T follicular helper cell (primary cell): ENCODE data around the gene FAM209A.
"Not testable (repeated sequence)": the region's sequence is repeated elsewhere in the genome, so short reads cannot be mapped to it uniquely, and the experiment has no call there.

Experiments used
- DNase-seq: peaks from one replicate; pipeline ENCODE4 v3.0.0-alpha.2; 2020; ENCODE audit warnings: low read depth
- total RNA-seq, 2 experiments: gene quantifications; one replicate each; lab custom pipeline; 2026; lab: John Stamatoyannopoulos, UW

Gene FAM209A, protein sequence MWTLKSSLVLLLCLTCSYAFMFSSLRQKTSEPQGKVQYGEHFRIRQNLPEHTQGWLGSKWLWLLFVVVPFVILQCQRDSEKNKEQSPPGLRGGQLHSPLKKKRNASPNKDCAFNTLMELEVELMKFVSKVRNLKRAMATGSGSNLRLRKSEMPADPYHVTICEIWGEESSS
- 0.35 to 1.8 reads per million in 2 experiments for total RNA-seq

DNA sequence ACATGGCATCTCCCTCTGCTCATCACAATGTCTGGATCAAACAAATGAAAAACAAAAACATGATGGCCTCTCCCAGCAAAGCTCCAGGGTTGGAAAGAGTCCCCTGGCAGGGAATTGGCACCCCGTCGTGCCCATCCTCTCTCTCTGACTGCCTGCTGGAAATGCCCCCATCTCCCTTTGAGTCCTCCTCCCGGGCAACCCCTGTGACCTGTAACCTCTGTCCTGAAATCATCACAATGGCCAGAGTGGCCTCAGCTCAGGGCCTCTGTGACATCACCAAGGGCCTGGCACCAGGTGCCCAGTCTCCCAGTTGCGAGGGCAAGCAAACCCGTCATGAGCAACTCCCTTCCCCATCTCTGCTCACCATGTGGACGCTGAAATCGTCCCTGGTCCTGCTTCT is at the start of gene FAM209A:
TSS of gene FAM209A (plus strand) at position 301 of the 400 bp plus-strand sequence. CDS start at position 366, 65 bp downstream.
- DNase-seq, result not testable (repeated sequence)

DNA sequence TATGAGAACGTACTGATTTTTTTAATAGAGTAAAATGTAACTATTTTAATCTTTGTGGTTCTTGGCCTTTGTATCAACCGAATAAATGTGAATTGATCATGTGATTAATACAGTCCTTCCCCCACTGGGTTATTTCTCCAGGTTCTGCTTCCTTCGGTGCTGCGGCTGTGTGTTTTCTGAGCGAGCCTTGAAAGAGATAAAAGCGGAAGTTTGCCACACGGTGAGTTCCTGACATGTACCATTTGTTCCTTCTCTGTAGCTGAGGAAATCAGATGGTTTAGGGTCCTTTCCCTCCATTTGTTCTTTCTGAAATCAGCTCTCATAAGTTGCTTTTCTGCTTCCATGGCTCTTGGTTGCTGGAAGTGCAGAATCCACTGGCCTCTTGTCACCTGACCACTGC is 40.6 kb upstream of the FAM209A start:
- no peak for DNase-seq

DNA sequence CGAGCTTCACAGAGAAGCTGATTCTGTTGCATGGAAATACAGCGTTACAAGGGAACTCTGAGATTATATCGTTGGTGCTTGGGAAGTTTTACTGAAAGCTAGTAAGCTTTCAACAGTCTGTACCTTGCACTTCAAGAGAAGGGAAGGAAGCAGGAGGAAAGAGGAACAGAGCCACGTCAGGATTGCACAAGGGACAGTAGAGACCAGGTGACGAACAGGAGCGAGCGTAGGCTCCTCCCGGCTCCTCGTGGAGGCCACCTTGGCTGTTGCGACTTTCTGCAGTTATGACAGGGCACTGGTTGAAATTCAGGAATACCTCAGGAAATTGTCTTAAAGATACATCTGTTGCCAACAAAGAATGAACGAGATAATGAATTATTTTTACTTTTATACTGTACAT is 37.3 kb upstream of the FAM209A start:
- no peak for DNase-seq

DNA sequence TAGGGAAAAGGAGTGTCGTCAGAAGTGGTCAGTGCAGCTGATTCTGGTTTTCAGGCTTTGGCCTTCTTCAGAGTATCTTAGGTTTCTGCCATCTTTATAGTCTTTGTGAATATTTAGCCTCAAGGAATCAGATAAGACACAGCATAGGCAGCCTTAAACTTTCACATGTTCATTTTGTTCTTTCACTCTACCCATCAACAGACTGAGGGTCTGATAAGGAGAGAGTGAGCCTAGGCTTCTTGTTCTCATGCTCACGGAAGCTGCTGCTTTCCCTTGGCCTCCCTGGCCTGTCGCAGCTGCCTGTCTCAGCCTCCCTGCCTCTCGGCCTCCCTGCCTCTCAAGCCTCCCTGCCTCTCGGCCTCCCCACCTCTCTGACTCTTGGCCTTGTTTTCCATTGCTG is 36.0 kb upstream of the FAM209A start:
- no peak for DNase-seq

DNA sequence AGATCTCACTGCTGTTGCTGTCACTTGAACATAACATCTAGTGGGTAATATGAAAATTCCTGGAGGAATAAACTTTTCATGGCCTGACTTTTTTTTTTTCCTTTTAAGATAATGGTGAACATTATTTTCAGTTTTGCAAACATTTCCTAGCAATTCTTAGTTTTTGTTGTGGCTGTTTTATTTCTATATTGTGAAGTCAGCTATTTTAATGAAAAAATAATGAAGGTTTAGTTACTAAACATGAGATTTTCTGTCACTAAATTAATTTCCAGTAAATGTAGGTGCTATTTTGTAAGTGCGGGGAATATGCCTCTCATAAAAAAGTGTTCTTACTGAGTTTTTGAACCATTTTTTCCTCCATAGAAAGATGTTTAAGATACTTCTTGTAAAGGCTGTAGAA is 23.4 kb upstream of the FAM209A start:
- DNase-seq, result no peak

DNA sequence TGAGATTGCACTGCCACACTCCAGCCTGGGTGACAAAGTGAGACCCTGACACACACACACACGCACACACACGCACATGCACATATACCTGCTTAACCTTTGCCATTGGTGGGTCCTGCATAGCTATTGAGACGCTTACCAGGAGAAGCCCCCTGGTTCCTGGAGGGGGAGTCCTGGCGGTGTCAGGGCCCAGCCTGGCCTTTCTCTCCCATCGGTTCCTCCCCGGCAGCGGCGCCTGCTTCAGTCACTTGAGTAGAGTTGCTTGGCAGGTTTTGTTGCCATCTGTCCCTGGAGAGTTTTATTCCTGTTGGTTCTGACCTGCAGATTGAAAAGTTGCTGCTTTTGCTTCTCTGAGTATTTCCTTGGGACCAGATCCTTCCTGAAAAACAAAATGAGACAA is 20.6 kb upstream of the FAM209A start:
- no peak for DNase-seq

DNA sequence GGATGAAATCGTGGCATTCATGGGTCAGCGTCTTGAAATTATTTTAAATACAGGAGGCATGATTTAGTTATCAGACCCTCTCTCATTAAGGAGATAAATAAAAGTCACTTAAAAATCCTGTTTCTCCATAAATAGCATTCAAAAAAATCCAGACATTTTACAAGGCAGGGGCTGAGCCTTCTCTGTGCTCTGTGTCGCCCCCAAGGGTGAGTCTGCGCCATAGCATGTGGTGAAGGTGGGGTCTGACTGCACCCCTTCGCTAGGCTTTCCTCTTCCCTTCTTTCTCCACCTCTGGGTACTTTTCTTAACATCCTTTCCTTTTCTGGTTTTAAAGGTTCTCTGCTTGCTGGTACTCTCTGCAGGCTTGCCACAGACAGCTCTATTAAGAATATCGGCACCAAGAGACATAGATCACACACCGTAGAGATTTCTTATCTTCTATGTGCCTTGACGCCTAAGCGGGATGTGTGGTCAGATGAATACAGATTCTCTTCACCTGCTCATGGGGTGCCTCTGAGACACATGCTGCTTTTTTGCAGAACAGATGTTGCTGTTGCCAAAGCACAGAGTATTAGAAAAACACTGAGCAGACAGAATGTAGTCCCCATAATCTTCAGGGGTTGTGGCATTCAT is 20.1 kb upstream of the FAM209A start:
- DNase-seq, result no peak

DNA sequence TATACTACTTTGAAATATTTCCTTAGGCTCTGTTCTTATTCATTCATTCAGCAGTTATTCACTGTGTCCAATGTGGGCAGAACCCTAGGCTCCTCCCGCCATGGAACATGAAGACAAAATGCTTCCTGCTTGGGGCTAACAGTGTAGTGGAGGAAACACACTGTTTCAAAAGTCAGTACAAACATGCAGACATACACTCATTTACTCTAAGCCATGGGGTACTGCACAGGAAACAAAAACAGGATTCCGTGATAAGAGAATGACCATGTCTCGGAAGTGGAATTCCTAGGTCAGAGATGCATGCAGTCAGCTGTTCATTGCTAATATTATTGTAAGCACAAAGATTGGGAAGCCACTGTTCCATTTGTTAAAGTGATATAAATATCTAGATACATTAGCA is 18.4 kb upstream of the FAM209A start:
- DNase-seq, result no peak

DNA sequence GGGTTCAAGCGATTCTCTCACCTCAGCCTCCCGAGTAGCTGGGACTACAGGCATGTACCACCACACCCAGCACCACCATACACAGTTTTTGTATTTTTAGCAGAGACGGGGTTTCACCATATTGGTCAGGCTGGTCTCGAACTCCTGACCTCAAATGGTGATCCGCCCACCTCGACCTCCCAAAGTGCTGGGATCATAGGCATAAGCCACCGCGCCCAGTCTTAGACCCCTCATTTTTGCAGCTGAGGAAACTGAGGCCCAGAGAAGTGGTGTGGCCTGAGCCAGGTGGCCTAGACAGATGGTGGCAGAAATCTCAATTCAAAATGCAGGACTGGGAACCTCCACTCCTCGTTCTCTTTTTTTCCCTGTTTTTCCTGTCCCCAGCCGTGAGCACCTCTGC is 12.6 kb upstream of the FAM209A start:
- no peak for DNase-seq

DNA sequence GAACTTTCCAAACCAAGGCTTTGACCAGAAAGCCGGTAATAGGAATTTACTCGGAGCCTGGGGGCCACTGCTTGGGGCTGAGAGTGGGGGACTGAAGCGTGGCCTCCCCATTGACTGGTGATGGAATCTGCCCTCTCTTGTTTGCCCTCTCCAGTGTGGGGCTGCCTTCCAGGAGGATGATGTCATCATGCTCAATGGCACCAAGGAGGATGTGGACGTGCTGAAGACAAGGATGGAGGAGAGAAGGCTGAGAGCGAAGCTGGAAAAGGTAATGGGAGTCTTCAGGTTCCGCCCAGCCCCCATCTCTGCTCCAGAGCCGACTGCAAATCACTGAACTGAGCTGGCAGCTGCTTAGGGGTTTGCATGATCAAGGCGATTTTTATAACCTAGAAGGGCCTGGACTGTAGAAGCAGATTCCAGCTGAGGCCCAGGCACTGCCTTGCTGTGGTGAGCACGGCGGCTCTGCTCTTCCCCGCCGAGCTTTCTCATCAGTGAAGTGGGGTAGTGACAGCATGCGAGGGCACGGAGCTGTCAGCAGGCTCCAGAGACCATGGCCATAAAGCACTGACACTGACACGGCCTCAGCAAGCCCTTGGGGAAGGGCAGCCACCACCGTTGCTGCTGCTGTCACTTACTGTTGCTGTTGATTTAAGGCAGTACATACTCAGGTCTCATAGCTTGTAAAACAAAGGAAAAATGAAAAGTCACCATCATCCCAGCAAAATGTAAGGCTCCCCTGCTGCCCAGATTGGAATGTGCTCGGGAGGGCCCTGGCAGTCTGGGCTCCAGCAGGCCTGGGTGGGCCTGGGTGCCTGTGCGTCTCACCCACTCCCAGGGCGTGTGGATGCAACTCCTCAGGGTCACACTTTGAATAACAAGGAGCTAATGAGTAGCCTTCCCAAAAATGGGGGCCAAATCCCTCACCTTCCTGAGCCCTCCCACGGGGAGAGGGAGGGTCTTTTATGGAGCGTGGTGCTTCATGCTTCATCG is 11.1 kb upstream of the FAM209A start:
- no peak for DNase-seq

DNA sequence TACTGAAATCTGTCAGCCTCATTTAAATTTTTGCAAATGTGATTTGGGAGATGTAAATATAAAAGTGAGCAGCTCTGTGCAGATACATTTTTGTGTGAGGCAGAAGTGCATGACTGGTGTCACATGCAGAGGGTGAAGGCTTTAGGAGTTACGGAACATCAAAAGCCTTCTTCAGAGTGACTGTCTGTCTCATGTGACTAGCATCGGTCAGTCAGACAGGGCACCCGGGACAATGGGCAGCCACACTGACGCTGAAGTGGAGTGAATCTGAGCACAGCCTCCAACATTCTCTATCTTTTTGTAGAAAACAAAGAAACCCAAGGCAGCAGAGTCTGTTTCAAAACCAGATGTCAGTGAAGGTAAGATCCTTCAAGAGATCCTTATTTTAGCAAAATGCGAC is 7.9 kb upstream of the FAM209A start:
- DNase-seq, result no peak

DNA sequence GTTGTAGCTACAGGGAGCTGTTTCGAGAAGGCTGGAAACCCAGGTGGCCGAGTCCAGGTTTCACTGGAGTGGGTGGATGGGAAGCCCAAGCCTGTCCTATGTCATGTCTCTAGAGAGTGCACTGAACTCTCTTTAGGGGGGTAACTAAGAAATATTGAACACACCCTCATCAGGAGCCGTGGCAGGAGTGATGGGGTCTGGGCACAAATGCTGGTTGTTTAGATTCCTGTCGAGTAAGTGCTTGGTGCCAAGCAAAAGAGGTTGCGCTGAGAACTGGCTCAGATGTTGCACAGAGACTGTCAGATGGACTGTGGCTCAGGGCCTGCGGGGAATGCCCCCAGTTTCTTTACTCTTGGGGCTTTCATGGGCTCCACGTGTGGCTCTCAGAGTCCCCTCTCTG is 7.3 kb upstream of the FAM209A start:
- no peak for DNase-seq

DNA sequence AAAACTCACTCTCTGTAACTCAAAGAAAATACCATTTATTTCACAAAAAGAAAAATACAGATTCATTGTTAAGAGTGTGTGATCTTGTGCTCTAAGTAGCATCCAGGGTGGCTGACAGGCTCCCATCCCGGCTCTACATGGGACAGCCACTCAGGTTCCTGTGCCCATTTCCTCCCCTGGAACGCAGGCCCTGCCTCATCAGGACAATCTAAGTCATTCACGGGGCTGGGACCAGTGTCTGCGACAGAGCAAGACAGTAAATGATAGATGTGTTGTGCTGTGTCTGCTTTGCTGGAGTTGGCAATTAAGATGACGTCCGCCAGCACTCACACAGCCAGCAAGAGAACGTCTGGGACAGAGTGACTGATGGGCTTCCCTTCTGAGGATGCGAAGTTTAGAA is 6.9 kb upstream of the FAM209A start:
- DNase-seq, result no peak

DNA sequence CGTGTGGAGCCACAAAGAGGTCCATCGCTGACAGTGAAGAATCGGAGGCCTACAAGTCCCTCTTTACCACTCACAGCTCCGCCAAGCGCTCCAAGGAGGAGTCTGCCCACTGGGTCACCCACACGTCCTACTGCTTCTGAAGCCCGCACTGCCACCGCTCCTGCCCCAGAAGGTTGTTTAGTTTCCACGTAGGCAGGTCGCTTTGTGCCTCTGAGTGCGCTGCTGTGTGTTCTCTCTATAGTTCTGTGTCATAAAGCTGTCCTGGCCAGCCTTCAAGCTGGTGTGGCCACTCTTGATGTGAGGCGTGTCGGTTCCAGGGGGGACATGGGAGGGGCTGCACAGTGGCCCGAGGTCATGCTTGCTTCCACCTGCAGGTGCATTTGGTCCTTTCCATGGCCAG is 6.4 kb upstream of the FAM209A start:
- no peak for DNase-seq

DNA sequence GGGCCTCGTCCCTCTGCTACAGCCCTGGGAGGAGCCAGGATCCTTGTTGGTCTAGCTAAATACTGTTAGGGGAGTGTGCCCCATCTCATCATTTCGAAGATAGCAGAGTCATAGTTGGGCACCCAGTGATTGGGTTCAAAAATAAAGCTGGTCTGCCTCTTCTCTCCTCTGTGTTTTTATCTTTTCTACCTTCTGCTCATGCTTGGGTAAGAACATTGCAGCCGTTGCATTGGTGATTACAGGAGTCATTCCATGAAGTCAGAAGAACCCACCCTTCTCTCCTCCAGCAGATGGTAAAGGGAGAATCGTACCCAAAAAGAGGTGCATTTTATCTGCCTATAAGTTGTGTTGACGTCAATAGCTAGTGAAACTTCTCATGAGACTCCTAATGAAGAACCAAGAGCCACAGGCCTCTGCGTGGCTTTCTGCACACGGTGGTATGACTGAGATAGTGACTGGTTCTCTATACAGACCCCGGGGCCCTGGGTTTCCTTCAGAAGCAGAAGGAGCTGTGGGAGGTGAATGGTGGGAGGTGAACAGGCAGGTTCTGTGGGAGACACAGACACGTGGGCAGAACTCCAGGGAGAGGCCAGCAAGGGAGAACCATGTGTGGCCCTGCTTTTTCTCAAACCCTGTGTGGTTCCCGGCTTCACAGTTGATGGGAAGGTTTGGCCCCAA is 5.7 kb upstream of the FAM209A start:
- DNase-seq, result no peak

DNA sequence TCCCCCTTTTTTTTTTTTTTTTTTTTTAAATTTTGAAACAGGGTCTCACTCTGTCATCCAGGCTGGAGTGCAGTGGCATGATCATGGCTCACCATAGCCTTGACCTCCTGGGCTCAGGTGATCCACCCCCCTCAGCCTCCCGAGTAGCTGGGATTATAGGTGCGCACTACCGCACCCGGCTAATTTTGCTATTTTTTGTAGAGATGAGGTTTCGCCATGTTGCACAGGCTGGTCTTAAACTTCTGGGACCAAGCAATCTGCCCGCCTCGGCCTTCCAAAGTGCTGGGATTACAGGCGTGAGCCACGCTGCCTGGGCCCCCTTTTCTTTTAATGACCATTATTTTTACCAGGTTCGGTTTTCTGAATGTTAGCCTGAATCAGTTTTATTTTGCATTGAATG is 5.0 kb upstream of the FAM209A start:
- DNase-seq, result no peak

DNA sequence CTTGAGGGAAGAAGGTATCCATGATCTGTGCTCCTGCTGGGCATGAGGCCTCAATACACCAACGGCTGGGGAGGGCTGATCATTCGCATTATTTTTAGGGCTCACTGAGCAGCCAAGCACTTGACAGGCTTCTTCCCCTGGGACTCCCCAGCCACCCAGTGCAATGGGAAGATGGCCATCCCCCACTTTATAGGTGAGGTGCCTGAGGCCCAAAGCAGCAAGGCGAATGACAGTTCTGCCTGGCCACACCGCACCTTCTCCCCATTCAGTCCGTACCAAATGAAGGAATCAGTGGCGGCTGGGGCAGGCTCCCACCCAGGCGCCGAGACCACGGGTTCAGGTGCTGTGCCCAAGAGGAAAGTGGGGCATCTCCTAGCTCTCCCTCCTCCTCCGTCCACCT is 4.4 kb upstream of the FAM209A start:
- no peak for DNase-seq

DNA sequence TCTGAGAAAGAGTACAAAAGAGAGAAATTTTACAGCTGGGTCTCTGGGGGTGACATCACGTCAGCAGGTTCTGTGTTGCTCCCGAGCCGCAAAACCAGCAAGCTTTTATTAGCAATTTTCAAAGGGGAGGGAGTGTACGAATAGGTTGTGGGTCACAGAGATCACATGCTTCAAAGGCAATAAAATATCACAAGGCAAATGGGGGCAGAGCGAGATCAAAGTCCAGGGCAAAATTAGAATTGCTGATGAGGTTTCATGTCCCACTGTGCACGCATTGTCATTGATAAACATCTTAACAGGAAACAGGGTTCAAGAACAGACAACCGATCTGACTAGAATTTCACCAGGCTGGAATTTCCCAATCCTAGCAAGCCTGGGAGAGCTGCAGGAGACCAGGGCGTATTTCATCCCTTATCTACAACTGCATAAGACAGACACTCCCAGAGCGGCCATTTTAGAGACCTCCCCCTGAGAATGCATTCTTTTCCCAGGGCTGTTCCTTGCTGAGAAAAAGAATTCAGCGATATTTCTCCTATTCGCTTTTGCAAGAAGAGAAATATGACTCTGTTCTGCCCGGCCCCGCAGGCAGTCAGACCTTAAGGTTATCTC is 3.7 kb upstream of the FAM209A start:
- DNase-seq, result not testable (repeated sequence)

DNA sequence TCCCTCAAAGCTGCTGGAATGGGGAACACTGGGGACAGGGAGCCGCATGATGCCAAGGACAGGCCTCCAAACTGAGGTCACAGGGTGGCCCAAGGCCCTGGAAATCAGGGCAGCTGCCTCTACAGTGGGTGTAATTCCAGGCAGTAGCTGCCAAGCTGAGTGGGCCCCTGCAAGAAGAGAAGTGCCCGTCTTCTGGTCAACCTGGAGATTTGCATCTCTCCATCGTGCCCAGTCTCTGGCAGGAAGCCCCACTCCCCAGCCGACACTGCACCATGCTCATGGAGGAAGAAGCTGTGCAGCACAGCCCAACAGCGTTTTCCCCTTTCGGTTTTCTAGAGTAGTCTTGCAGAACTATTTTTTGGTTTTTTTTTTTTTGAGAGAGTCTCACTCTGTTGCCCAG is 2.2 kb upstream of the FAM209A start:
- no peak for DNase-seq

DNA sequence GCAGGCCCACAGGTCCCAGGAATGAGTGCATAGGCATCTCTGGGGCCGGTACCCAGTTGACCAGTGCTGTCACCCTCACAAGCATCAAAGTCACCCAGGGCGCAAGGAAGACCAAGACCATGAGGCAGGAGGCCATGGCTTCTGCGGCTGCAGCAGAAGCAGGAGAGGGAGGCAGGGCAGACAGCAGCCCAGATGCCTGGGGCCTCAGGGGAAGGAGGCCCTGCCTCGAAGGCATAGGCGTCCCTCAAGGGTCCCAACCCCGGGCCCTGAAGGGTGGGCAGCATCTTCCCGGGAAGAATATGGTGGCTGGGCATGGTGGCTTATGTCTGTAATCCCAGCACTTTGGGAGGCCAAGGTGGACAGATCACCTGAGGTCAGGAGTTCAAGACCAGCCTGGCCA is 3.0 kb downstream of the FAM209A start:
- no peak for DNase-seq

DNA sequence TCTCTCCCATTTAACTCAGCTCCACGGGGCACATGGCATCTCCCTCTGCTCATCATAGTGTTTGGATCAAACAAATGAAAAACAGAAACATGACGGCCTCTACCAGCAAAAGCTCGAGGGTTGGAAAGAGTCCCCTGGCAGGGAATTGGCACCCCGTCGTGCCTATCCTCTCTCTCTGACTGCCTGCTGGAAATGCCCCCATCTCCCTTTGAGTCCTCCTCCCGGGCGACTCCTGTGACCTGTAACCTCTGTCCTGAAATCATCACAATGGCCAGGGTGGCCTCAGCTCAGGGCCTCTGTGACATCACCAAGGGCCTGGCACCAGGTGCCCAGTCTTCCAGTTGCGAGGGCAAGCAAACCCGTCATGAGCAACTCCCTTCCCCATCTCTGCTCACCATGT is 8.4 kb downstream of the FAM209A start, which contains the start of gene FAM209B:
TSS of gene FAM209B (plus strand) at position 301 of the 400 bp plus-strand sequence. CDS start at position 397, 96 bp downstream.
- DNase-seq, result not testable (repeated sequence)

DNA sequence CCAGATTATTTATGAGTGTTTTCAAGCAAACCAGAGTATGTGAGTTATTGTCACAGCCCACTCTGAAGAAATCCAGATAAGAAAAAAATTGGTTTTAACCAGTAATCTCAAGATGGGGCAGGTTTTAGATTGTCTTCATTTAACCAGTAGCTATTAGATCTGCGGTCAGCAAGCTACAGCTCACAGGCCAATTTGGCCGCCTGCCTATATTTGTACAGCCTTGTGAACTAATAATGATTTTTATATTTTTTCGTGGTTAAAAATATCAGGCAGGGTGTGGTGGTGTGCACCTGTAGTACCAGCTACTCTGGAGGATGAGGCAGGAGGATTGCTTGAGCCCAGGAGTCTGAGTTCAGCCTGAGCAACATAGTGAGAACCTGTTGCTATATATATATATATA is 13.5 kb downstream of the FAM209A start:
- no peak for DNase-seq
